ENCODE results near the gene PIKFYVE. TPM values are rescaled to one million over a fixed set of nuclear protein-coding genes. Genes with fewer than 3 reads are reported as not detected.
"Not testable (repeated sequence)": the region's sequence is repeated elsewhere in the genome, so short reads cannot be mapped to it uniquely, and the experiment has no call there.

Gene PIKFYVE, protein sequence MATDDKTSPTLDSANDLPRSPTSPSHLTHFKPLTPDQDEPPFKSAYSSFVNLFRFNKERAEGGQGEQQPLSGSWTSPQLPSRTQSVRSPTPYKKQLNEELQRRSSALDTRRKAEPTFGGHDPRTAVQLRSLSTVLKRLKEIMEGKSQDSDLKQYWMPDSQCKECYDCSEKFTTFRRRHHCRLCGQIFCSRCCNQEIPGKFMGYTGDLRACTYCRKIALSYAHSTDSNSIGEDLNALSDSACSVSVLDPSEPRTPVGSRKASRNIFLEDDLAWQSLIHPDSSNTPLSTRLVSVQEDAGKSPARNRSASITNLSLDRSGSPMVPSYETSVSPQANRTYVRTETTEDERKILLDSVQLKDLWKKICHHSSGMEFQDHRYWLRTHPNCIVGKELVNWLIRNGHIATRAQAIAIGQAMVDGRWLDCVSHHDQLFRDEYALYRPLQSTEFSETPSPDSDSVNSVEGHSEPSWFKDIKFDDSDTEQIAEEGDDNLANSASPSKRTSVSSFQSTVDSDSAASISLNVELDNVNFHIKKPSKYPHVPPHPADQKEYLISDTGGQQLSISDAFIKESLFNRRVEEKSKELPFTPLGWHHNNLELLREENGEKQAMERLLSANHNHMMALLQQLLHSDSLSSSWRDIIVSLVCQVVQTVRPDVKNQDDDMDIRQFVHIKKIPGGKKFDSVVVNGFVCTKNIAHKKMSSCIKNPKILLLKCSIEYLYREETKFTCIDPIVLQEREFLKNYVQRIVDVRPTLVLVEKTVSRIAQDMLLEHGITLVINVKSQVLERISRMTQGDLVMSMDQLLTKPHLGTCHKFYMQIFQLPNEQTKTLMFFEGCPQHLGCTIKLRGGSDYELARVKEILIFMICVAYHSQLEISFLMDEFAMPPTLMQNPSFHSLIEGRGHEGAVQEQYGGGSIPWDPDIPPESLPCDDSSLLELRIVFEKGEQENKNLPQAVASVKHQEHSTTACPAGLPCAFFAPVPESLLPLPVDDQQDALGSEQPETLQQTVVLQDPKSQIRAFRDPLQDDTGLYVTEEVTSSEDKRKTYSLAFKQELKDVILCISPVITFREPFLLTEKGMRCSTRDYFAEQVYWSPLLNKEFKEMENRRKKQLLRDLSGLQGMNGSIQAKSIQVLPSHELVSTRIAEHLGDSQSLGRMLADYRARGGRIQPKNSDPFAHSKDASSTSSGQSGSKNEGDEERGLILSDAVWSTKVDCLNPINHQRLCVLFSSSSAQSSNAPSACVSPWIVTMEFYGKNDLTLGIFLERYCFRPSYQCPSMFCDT (N-terminal part only)
- polyA plus RNA-seq (2013, experiment 1 of 2): 14.6 TPM
- 15.1 TPM for polyA plus RNA-seq (2013, experiment 2 of 2)

DNA sequence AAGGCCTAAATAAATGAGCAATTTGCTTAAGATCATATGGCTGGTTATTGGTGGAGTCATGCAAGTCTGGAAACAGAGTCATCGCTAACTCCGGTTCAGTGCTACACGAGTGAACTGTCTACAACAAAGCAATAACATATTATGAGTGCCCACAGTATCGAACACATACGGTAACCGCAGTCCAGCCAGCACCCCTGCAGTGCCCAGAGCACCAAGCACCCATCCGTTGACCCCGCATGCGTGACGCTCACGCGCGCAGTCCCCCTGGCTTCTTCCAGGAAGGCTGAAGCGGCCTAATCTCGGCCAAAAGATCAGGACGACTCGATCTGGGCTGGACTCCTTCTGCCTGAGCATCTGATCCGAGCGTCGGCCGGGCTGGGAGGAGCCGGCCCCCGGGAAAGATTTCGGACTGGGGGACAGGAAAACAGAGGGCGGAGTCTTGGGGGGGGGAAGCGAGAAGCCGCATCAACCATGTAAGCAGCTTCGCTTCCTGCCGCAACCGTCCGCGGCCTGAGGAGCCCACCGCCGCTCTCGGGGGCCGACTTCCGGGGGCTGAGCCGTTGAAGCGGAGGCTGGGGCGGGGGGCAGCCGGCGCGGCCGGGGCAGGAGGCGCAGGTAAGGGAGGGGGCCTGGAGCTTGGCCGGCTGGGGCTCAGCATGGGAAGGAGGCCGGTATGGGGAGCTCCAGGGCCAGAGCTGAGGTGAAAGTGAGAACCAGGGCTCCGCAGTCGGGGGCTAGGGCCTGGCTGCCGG lies at the start of gene PIKFYVE:
Gene PIKFYVE (plus strand): TSS at position 455 of the 752 bp plus-strand sequence. CDS start 5,265 bp downstream, outside the sequence.
- peak within 1 kb of the TSS; percentile 67 to 92 for H3K4me3 ChIP-seq (ENCODE audit: low read length in 2 of 2)
- no peak within 1 kb of the TSS for H4K8ac ChIP-seq (ENCODE audit: low read depth, low read length)
- peak within 1 kb of the TSS; percentile 95 for H2BK5ac ChIP-seq (ENCODE audit: low read length)
- H2AFZ ChIP-seq (ENCODE audit: low read length): peak within 1 kb of the TSS; percentile 78
- H2AK5ac ChIP-seq (ENCODE audit: low read depth, low read length): no peak within 1 kb of the TSS
- no peak within 1 kb of the TSS for H3K4ac ChIP-seq (ENCODE audit: low read length)
- H3K27ac ChIP-seq (replicated peaks; ENCODE audit: low read length): peak within 1 kb of the TSS; percentile 96
- peak within 1 kb of the TSS; percentile 27 for H2BK15ac ChIP-seq (ENCODE audit: low read length)
- peak within 1 kb of the TSS; percentile 52 for H3K23ac ChIP-seq (ENCODE audit: low read depth, low read length, poor library complexity)
- peak within 1 kb of the TSS; percentile 47 for H3K14ac ChIP-seq (ENCODE audit: low read length)
- WGBS, 2 donors (ENCODE audit: extremely low coverage in 2 of 2, insufficient read length in 2 of 2, insufficient replicate concordance in 1 of 2): no CpG with 5 or more reads among the region's 50 CpGs
- H2BK12ac ChIP-seq (ENCODE audit: low read length): no peak within 1 kb of the TSS
- peak; percentile 97 for DNase-seq (ENCODE audit: low spot score)
- no peaks in the 10 kb centered on the region for H3K27me3 ChIP-seq (ENCODE audit: control insufficient read depth in 3 of 3, insufficient read depth in 3 of 3, low read depth in 1 of 3, low read length in 3 of 3)
- peak within 1 kb of the TSS; percentile 84 for H3K9ac ChIP-seq (ENCODE audit: low read depth, low read length, poor library complexity)
- H4K91ac ChIP-seq (ENCODE audit: low read depth, low read length, poor library complexity): no peak within 1 kb of the TSS
- no peak within 1 kb of the TSS for H2BK120ac ChIP-seq (ENCODE audit: low read depth, low read length)
- peak within 1 kb of the TSS; percentile 94 for H3K18ac ChIP-seq (ENCODE audit: low read length)
- H3K36me3 ChIP-seq (replicated peaks in 1 of 2; ENCODE audit: control insufficient read depth in 2 of 2, insufficient read depth in 2 of 2, low read length in 2 of 2): peaks cover 0 to 12% of the 10 kb centered on the region in 2 donors
- H3K4me1 ChIP-seq (ENCODE audit: control insufficient read depth in 2 of 2, insufficient read depth in 1 of 2, low read depth in 1 of 2, low read length in 2 of 2): peaks cover 4 to 6% of the 10 kb centered on the region in 2 donors
- H3K79me1 ChIP-seq (ENCODE audit: low read depth, low read length): peaks cover 5% of the 10 kb centered on the region
- H3K9me3 ChIP-seq (replicated peaks in 1 of 2; ENCODE audit: control insufficient read depth in 2 of 2, insufficient read depth in 1 of 2, low read depth in 1 of 2, low read length in 2 of 2): peaks cover 0 to 5% of the 10 kb centered on the region in 2 donors
- peak within 1 kb of the TSS; percentile 55 for H3K4me2 ChIP-seq (ENCODE audit: insufficient read depth, low read length, poor library complexity, severe bottlenecking)

DNA sequence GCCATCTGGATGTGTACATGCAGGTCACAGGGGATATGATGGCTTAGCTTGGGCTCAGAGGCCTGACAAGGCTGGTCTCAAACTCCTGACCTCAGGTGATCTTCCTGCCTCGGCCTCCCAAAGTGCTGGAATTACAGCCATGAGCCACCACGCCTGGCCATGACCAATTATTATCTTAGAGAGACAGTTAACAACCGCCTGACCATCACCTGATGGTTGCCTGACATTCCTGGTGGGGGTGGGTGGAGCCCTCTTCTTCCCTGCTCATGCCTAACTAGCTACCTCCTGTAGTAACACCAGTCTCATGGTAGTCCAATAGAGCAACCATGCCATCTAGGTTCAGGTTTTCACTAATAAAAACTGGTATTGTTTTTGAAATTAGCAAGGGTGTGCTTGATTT lies 44.2 kb upstream of the PIKFYVE start:
- H2AK5ac ChIP-seq (ENCODE audit: low read depth, low read length); DNase-seq (ENCODE audit: low spot score); H2BK12ac ChIP-seq (ENCODE audit: low read length); H3K4ac ChIP-seq (ENCODE audit: low read length); H3K4me3 ChIP-seq (ENCODE audit: low read length in 2 of 2); H3K4me2 ChIP-seq (ENCODE audit: insufficient read depth, low read length, poor library complexity, severe bottlenecking); H3K27ac ChIP-seq (replicated peaks; ENCODE audit: low read length); H3K18ac ChIP-seq (ENCODE audit: low read length); H3K14ac ChIP-seq (ENCODE audit: low read length); H3K9me3 ChIP-seq (replicated peaks in 1 of 2; ENCODE audit: control insufficient read depth in 2 of 2, insufficient read depth in 1 of 2, low read depth in 1 of 2, low read length in 2 of 2); H3K79me1 ChIP-seq (ENCODE audit: low read depth, low read length); H2BK15ac ChIP-seq (ENCODE audit: low read length); H3K27me3 ChIP-seq (ENCODE audit: control insufficient read depth in 3 of 3, insufficient read depth in 3 of 3, low read depth in 1 of 3, low read length in 3 of 3); H2BK5ac ChIP-seq (ENCODE audit: low read length); H3K9ac ChIP-seq (ENCODE audit: low read depth, low read length, poor library complexity); H3K36me3 ChIP-seq (replicated peaks in 1 of 2; ENCODE audit: control insufficient read depth in 2 of 2, insufficient read depth in 2 of 2, low read length in 2 of 2); H4K8ac ChIP-seq (ENCODE audit: low read depth, low read length); H2AFZ ChIP-seq (ENCODE audit: low read length); H4K91ac ChIP-seq (ENCODE audit: low read depth, low read length, poor library complexity); H2BK120ac ChIP-seq (ENCODE audit: low read depth, low read length); H3K23ac ChIP-seq (ENCODE audit: low read depth, low read length, poor library complexity); H3K4me1 ChIP-seq (ENCODE audit: control insufficient read depth in 2 of 2, insufficient read depth in 1 of 2, low read depth in 1 of 2, low read length in 2 of 2): not testable (repeated sequence)
- WGBS, 2 donors (ENCODE audit: extremely low coverage in 2 of 2, insufficient read length in 2 of 2, insufficient replicate concordance in 1 of 2): no CpG with 5 or more reads among the region's 3 CpGs

DNA sequence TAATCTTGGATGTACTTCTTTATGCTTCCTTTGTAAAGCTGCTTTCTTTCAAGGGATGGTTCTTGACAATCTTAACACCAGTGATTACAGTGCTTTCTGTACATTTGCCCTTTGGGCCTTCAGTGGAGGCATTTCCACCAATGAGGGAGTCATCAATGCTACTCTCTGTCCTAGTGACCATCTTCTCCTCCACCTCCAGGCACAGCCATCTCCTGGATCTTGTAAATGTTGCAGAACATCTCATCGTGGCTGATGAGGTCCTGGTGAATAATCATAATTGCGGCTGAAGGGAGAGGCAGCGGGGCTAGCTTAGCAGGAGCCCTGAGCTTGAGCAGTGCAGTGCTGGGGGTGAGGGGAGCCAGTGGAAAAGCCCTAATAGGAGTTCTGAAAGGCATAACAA lies 43.7 kb upstream of the PIKFYVE start:
- H2AK5ac ChIP-seq (ENCODE audit: low read depth, low read length): no peak overlapping the region
- no peak overlapping the region for H3K4ac ChIP-seq (ENCODE audit: low read length)
- DNase-seq (ENCODE audit: low spot score): no peak
- peaks cover 0 to 2% (median 0%) of the 10 kb centered on the region in 3 experiments for H3K27me3 ChIP-seq (ENCODE audit: control insufficient read depth in 3 of 3, insufficient read depth in 3 of 3, low read depth in 1 of 3, low read length in 3 of 3)
- no peaks in the 10 kb centered on the region for H3K79me1 ChIP-seq (ENCODE audit: low read depth, low read length)
- no peak overlapping the region for H4K91ac ChIP-seq (ENCODE audit: low read depth, low read length, poor library complexity)
- no peak overlapping the region for H2BK120ac ChIP-seq (ENCODE audit: low read depth, low read length)
- no peak overlapping the region for H3K23ac ChIP-seq (ENCODE audit: low read depth, low read length, poor library complexity)
- H2BK5ac ChIP-seq (ENCODE audit: low read length): no peak overlapping the region
- no CpG with 5 or more reads among the region's 3 CpGs for WGBS, 2 donors (ENCODE audit: extremely low coverage in 2 of 2, insufficient read length in 2 of 2, insufficient replicate concordance in 1 of 2)
- no peak overlapping the region for H2BK15ac ChIP-seq (ENCODE audit: low read length)
- no peak overlapping the region for H3K4me2 ChIP-seq (ENCODE audit: insufficient read depth, low read length, poor library complexity, severe bottlenecking)
- no peak overlapping the region for H3K14ac ChIP-seq (ENCODE audit: low read length)
- H3K4me1 ChIP-seq (ENCODE audit: control insufficient read depth in 2 of 2, insufficient read depth in 1 of 2, low read depth in 1 of 2, low read length in 2 of 2): no peaks in the 10 kb centered on the region
- H2BK12ac ChIP-seq (ENCODE audit: low read length): no peak overlapping the region
- no peak overlapping the region for H3K4me3 ChIP-seq (ENCODE audit: low read length in 2 of 2)
- H3K36me3 ChIP-seq (replicated peaks in 1 of 2; ENCODE audit: control insufficient read depth in 2 of 2, insufficient read depth in 2 of 2, low read length in 2 of 2): no peaks in the 10 kb centered on the region
- H3K9me3 ChIP-seq (replicated peaks in 1 of 2; ENCODE audit: control insufficient read depth in 2 of 2, insufficient read depth in 1 of 2, low read depth in 1 of 2, low read length in 2 of 2): peaks cover 0 to 4% of the 10 kb centered on the region in 2 donors
- no peak overlapping the region for H2AFZ ChIP-seq (ENCODE audit: low read length)
- no peak overlapping the region for H4K8ac ChIP-seq (ENCODE audit: low read depth, low read length)
- H3K18ac ChIP-seq (ENCODE audit: low read length): no peak overlapping the region
- H3K27ac ChIP-seq (replicated peaks; ENCODE audit: low read length): no peak overlapping the region
- no peak overlapping the region for H3K9ac ChIP-seq (ENCODE audit: low read depth, low read length, poor library complexity)
